ENCODE results near the gene CKAP2L.

DNA sequence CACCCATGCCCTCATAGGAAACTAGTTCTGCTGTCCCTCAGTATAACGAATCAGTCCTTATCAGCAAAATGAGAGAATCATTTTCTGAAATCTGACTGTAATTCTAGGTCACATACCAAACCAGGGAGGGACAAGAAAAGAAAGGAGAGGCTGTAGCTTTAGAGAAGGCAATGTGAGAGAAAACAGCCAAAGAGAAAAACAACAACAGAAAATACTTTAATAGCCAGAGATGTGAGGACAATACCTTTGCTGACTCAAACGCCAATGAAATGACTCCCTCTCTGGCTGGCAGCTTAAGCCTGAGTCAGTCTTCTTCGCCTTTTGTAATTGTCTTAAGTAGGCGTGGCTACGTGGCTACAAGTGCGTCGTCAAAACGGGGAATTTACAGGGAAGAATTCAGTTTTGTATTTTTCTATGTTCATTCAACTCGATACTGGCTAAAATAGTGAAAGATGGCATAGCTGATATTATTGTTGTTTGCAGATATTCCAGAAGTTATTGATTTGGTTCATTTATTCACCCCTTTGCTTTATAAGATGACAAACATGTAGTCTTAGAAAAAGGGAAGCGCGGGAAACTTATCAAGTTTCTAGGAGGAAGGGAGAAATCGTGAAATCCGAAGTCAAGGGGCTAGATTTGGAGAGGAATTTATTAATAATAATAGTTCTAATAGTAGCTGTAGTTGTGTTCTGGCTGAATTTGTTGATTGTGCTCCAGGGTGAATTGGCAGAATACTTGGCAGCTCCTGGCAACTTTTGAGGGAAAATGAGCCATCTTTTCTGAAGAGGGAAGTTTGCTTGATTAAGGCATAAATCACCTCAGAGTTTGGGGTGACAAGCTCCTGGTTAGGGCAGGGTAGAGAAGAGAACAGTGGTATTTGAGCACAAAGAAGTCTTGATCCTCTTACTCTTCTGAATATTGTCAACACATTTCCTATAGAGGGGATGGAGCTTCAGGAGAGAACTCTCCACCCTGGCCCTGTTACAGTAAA, 20.1 kb upstream of the CKAP2L start, which contains the start of gene IL1A:
- no peak for TF ChIP-seq CTCF (IDR thresholded peaks at IDR 0.05)
- TF ChIP-seq POLR2A (IDR thresholded peaks at IDR 0.05) = no peak
